PC-9 (cell line): ENCODE measurements around the gene PYGO1. TPM values are rescaled to one million over a fixed set of nuclear protein-coding genes. Genes with fewer than 3 reads are reported as not detected.
"Not testable (repeated sequence)": the region's sequence is repeated elsewhere in the genome, so short reads cannot be mapped to it uniquely, and the experiment has no call there.

Source experiments
- BruUV-seq: library from RNA; stranded (reverse); fragments of 400-500 nt; replicated peaks from 2 replicates; lab custom pipeline; 2021; lab: Mats Ljungman, UMichigan
- CTCF ChIA-PET: fragments of 300-600 bp; sonication (Branson Sonifier 250); formaldehyde crosslinking; loops from one replicate; lab custom pipeline; 2022; ENCODE audit warnings: antibody characterized with exemption; lab: Charles Lee
- POLR2A ChIA-PET: fragments of 300-600 bp; sonication (Branson Sonifier 250); formaldehyde crosslinking; loops from one replicate; lab custom pipeline; 2022; ENCODE audit warnings: antibody characterized with exemption; ENCODE audit not compliant: unreplicated experiment; lab: Charles Lee
- DNase-seq, 2 experiments: peaks; one replicate each; pipeline versions ENCODE4 v3.0.0 to v3.0.0-alpha.2; 2015 to 2022; ENCODE audit warnings: mixed read lengths in 1 of 2
- H2AFZ ChIP-seq: fragments of 200-600 bp; sonication (generic); 2 replicates; pipeline ENCODE4 v1.8.1; 2017; ENCODE audit warnings: antibody characterized with exemption
- H3F3A ChIP-seq: fragments of 200-600 bp; sonication (generic); 2 replicates; pipeline ENCODE4 v1.8.1; 2017; ENCODE audit warnings: antibody characterized with exemption, mild to moderate bottlenecking, low read depth; ENCODE audit not compliant: insufficient read depth
- H3K27ac ChIP-seq: fragments of 200-600 bp; sonication (generic); 2 replicates; pipeline ENCODE4 v1.6.1; 2016; ENCODE audit warnings: mixed run types
- H3K27me3 ChIP-seq: fragments of 200-600 bp; sonication (generic); 2 replicates; pipeline ENCODE4 v1.6.1; 2016; ENCODE audit warnings: low read depth, mixed run types; ENCODE audit not compliant: insufficient read depth
- H3K36me3 ChIP-seq: fragments of 200-600 bp; sonication (generic); 2 replicates; pipeline ENCODE4 v1.6.1; 2016; ENCODE audit warnings: low read depth, mixed run types
- H3K4me1 ChIP-seq: fragments of 200-600 bp; sonication (generic); replicated peaks from 2 replicates; pipeline ENCODE4 v1.6.1; 2016; ENCODE audit warnings: mixed run types; ENCODE audit not compliant: insufficient read depth
- H3K4me2 ChIP-seq: fragments of 200-600 bp; sonication (generic); 2 replicates; pipeline ENCODE4 v1.6.1; 2017; ENCODE audit warnings: mixed run types
- H3K4me3 ChIP-seq: fragments of 200-600 bp; sonication (generic); 2 replicates; pipeline ENCODE4 v1.6.1; 2016; ENCODE audit warnings: mixed run types
- H3K79me2 ChIP-seq: fragments of 200-600 bp; sonication (generic); 2 replicates; pipeline ENCODE4 v1.6.1; 2017; ENCODE audit warnings: low read depth, mixed run types
- H3K9me2 ChIP-seq: fragments of 200-600 bp; sonication (generic); 2 replicates; pipeline ENCODE4 v1.8.1; 2017; ENCODE audit warnings: mild to moderate bottlenecking; ENCODE audit not compliant: insufficient read depth
- H3K9me3 ChIP-seq: fragments of 200-600 bp; sonication (generic); 2 replicates; pipeline ENCODE4 v1.8.1; 2016; ENCODE audit warnings: low read depth; ENCODE audit not compliant: insufficient read depth
- H4K20me1 ChIP-seq: fragments of 200-600 bp; sonication (generic); 2 replicates; pipeline ENCODE4 v1.8.1; 2017; ENCODE audit not compliant: insufficient read depth
- CTCF ChIP-seq: fragments of 200-600 bp; sonication (generic); conservative IDR thresholded peaks from 2 replicates; pipeline ENCODE4 v1.6.1; 2017; ENCODE audit warnings: mixed run types, antibody characterized with exemption, mild to moderate bottlenecking, moderate library complexity
- EZH2 ChIP-seq: fragments of 200-600 bp; sonication (generic); IDR thresholded peaks from 2 replicates; pipeline ENCODE4 v1.8.0; 2017; ENCODE audit warnings: antibody characterized with exemption, low read depth
- intact Hi-C: fragments of 100-400 bp; cut with micrococcal nuclease; formaldehyde crosslinking; loops from one replicate; pipeline ENCODE4 v1.10.0; 2022; ENCODE audit not compliant: unreplicated experiment
- total RNA-seq: library from RNA; stranded (reverse); gene quantifications from 2 replicates; pipeline ENCODE4 v1.2.3, GENCODE V29; 2021

The PYGO1 gene
- total RNA-seq, 1 experiment from 2014 or later = 5.1 TPM

GRCh38 chr15:55513152-55513551 is 75.0 kb downstream of the PYGO1 start:
- no peaks in the 10 kb centered on the region for H3K9me3 ChIP-seq
- DNase-seq = no peak
- CTCF ChIA-PET = interaction anchor here (1.1 kb wide), 1 partner anchor 13 kb away, joined by 3 read pairs; no protein-coding TSS in a partner anchor

GRCh38 chr15:55507567-55507966 is 80.6 kb downstream of the PYGO1 start:
- Histone ChIP-seq H3K27me3 (no peaks in the 10 kb centered on the region), H2AFZ (no peak overlapping the region), H3K27ac (no peak overlapping the region), H3K9me3 (no peaks in the 10 kb centered on the region), H4K20me1 (no peaks in the 10 kb centered on the region), H3K4me3 (no peak overlapping the region), H3K9me2 (no peaks in the 10 kb centered on the region), H3K79me2 (no peaks in the 10 kb centered on the region), H3K4me2 (no peak overlapping the region), H3K4me1 (0 out of 2 replicates have a peak, but pooled peaks cover 6% of the 10 kb centered on the region), H3F3A (no peaks in the 10 kb centered on the region), H3K36me3 (no peaks in the 10 kb centered on the region)
- ChIA-PET CTCF (no interaction called here), POLR2A (no interaction called here)
- no peak for DNase-seq
- no TSS peak for BruUV-seq
- intact Hi-C loops = no loop called here
- TF ChIP-seq EZH2 (no peak), CTCF (no peak)

More at GRCh38 chr15:55513152-55513551, 75.0 kb downstream of the PYGO1 start:
- H3K4me1 ChIP-seq = peaks cover 27% of the 10 kb centered on the region
- intact Hi-C loops = loop anchor here (5.0 kb wide), 1 partner anchor 114 kb away; no protein-coding TSS in a partner anchor
- peak overlapping the region; percentile 81 for H3K27ac ChIP-seq
- H2AFZ ChIP-seq = peak overlapping the region; percentile 83
- POLR2A ChIA-PET = interaction anchor here (0.6 kb wide), 1 partner anchor 11 kb away, joined by 5 read pairs; no protein-coding TSS in a partner anchor
- peaks cover 5% of the 10 kb centered on the region; the same call in 1 of the 2 replicates for H3F3A ChIP-seq
- no TSS peak for BruUV-seq
- peak overlapping the region; percentile 79 for H3K4me2 ChIP-seq
- no peak for TF ChIP-seq CTCF
- no peak for TF ChIP-seq EZH2
- H3K4me3 ChIP-seq = peak overlapping the region; percentile 57
- no peaks in the 10 kb centered on the region for H4K20me1 ChIP-seq
- no peaks in the 10 kb centered on the region for H3K9me2 ChIP-seq
- no peaks in the 10 kb centered on the region for H3K79me2 ChIP-seq
- H3K27me3 ChIP-seq = no peaks in the 10 kb centered on the region
- H3K36me3 ChIP-seq = no peaks in the 10 kb centered on the region

GRCh38 chr15:55505407-55505806 is 82.7 kb downstream of the PYGO1 start:
- H3K4me1 ChIP-seq, H3K9me3 ChIP-seq, H3K27me3 ChIP-seq, CTCF ChIA-PET, H2AFZ ChIP-seq, POLR2A ChIA-PET, H3K79me2 ChIP-seq, H3K27ac ChIP-seq, H4K20me1 ChIP-seq, DNase-seq, H3K4me2 ChIP-seq, intact Hi-C loops, H3K4me3 ChIP-seq, H3F3A ChIP-seq, H3K9me2 ChIP-seq, H3K36me3 ChIP-seq, BruUV-seq: not testable (repeated sequence)

GRCh38 chr15:55499151-55499550 is 89.0 kb downstream of the PYGO1 start:
- H3F3A ChIP-seq = peaks cover 14% of the 10 kb centered on the region; the same call in 1 of the 2 replicates
- peak overlapping the region; percentile 78; the same call in 1 of the 2 replicates for H3K4me3 ChIP-seq
- no peaks in the 10 kb centered on the region for H4K20me1 ChIP-seq
- BruUV-seq = no TSS peak
- CTCF ChIA-PET = no interaction called here
- no peak overlapping the region for H2AFZ ChIP-seq
- no peaks in the 10 kb centered on the region for H3K9me3 ChIP-seq
- H3K27me3 ChIP-seq = no peaks in the 10 kb centered on the region
- H3K4me1 ChIP-seq = no peaks in the 10 kb centered on the region
- TF ChIP-seq CTCF (no peak), EZH2 (no peak)
- POLR2A ChIA-PET = no interaction called here
- intact Hi-C loops = no loop called here
- H3K9me2 ChIP-seq = no peaks in the 10 kb centered on the region
- H3K4me2 ChIP-seq = peak overlapping the region; percentile 87
- no peaks in the 10 kb centered on the region for H3K79me2 ChIP-seq
- H3K27ac ChIP-seq = no peak overlapping the region
- no peak for DNase-seq
- H3K36me3 ChIP-seq = no peaks in the 10 kb centered on the region

- Histone ChIP-seq H2AFZ (peak overlapping the region; percentile 94), H3K4me3 (peak overlapping the region; percentile 78), H3K27ac (peak overlapping the region; percentile 63), H3K4me2 (peak overlapping the region; percentile 87), H3F3A (peaks cover 14% of the 10 kb centered on the region; the same call in 1 of the 2 replicates)
- H3K79me2 ChIP-seq, H3K27me3 ChIP-seq, H4K20me1 ChIP-seq, BruUV-seq, CTCF ChIA-PET, H3K36me3 ChIP-seq, H3K4me1 ChIP-seq, H3K9me2 ChIP-seq, H3K9me3 ChIP-seq: not testable (repeated sequence)
- intact Hi-C loops = loop anchor here (1.0 kb wide), 1 partner anchor 16 kb away; no protein-coding TSS in a partner anchor
- peak; percentile 73 to 86 for DNase-seq
- POLR2A ChIA-PET = interaction anchor here (0.6 kb wide), 1 partner anchor 140 kb away, joined by 4 read pairs; no protein-coding TSS in a partner anchor
These were observed 89.8 kb downstream of the PYGO1 start for GRCh38 chr15:55498109-55498938.
